Omental fat pad (tissue), 4 donors: Measurements from ENCODE around the gene FAM83B. TPM values are rescaled to one million over a fixed set of nuclear protein-coding genes. Genes with fewer than 3 reads are reported as not detected.

Source experiments
- ATAC-seq: fragments of 150-250 bp; one replicate; pipeline ENCODE4 v1.9.1; 2016; ENCODE audit warnings: mild to moderate bottlenecking, moderate library complexity; ENCODE audit not compliant: low FRiP score
- DNase-seq: peaks from one replicate; pipeline ENCODE4 v3.0.0-alpha.2; 2019; ENCODE audit warnings: low spot score
- total RNA-seq, 4 donors: library from RNA; depleted of rRNA; stranded (reverse); fragments of >200 nt; gene quantifications; one replicate each; pipeline ENCODE4 v1.1.0, GENCODE V29; 2016
- TF ChIP-seq, protein P1 (sequence below), 3 donors: fragments of 450-650 bp; IDR thresholded peaks; one replicate each; pipeline ENCODE4 v1.5.1; 2016 to 2017; ENCODE audit warnings: antibody characterized with exemption in 3 of 3, mild to moderate bottlenecking in 3 of 3, moderate library complexity in 2 of 3

FAM83B gene
- total RNA-seq, 4 donors from 2014 or later = 0.19 to 0.72 (median 0.37) TPM; not detected in 1

DNA sequence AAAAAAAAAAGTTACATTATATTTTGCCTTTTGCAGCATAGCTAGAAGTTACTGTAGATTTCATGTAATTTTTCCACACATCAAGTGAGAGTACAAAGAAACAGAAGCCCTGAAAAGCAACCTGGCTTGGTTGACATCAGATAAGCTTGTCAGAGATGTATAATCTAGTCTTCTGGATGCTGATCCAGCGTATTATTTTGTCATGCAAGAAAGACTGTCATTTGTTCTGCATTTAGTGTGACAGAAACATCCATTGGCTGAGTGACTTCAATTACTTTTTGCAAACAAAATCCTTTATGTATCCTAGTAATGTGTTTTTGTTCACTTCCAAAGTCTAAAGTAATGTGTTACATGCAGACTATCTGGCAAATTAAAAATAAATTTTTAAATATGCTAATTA lies 75.3 kb downstream of the FAM83B start:
- TF ChIP-seq, protein P1, sequence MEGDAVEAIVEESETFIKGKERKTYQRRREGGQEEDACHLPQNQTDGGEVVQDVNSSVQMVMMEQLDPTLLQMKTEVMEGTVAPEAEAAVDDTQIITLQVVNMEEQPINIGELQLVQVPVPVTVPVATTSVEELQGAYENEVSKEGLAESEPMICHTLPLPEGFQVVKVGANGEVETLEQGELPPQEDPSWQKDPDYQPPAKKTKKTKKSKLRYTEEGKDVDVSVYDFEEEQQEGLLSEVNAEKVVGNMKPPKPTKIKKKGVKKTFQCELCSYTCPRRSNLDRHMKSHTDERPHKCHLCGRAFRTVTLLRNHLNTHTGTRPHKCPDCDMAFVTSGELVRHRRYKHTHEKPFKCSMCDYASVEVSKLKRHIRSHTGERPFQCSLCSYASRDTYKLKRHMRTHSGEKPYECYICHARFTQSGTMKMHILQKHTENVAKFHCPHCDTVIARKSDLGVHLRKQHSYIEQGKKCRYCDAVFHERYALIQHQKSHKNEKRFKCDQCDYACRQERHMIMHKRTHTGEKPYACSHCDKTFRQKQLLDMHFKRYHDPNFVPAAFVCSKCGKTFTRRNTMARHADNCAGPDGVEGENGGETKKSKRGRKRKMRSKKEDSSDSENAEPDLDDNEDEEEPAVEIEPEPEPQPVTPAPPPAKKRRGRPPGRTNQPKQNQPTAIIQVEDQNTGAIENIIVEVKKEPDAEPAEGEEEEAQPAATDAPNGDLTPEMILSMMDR (IDR thresholded peaks at IDR 0.05) = no peak
- DNase-seq (no peak), ATAC-seq (no peak)

DNA sequence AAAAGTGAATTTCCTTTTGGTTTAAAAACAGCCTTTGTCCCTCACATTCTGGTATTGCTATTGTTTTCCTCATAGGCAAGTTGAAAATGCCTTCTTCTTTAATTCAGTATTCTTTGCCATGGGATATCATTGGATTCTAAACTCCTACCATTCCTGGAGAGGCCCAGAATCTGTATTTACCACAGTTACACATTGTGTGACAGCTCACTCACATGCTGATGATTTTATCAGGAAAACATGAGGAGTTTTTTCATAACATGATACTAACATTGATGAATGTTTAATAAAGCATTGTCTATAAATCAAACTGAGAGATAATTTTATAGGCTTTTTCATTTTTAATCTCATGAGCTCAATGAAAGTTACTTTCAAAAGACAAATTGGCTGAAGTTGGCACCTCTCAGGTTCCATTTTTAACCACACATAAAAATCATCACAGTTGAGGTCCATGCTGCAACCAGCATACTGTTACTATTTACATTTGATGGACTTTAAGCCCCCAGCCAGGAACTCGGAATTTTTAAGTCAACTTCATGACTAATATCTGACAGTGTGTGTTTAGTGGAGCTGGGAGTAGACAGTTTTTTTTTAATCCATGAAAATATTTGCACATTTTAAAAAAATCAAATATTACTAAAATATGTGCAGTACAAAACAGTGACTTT lies 82.8 kb downstream of the FAM83B start:
- ATAC-seq = no peak
- TF ChIP-seq, protein P1 (IDR thresholded peaks at IDR 0.05) = no peak
- no peak for DNase-seq

DNA sequence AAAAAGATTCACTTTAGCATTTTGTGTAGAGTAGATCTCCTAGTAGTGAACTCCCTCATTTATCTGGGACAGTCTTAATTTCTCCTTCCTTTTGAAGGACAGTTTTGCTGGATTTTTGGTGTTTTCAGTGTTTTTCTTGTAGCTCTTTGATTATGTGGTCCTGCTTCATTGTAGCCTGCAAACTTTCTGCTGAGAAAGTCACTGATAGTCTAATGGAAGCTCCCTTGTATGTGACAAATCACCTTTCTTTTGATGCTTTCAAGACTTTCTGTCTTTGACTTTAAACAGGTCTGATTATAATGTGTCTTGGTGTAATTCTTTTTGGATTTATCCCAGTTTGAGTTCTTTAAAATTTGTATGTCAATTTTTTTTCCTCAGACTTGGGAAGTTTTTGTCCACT lies 86.1 kb downstream of the FAM83B start:
- TF ChIP-seq, protein P1 (IDR thresholded peaks at IDR 0.05) = no peak
- no peak for ATAC-seq
- DNase-seq = no peak

DNA sequence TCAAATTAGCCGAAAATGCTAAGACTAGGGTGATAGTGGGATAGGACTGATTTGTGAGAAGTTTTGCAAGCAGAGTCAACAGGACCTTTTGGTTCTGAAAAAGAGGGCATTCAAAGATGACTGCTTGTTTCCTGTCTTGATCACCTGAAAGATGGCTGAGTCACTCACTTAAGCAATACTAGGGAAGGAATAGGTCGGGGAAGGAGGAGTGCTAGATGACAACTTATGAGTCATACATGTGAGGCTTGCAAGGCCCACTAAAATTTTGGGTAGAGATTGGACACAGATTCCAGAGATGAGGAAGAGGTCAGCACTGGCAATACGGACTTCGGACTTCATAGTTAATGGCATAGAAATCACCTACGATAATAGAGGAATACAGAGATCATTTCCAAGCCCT lies 89.2 kb downstream of the FAM83B start:
- no peak for DNase-seq
- TF ChIP-seq, protein P1 (IDR thresholded peaks at IDR 0.05) = no peak
- no peak for ATAC-seq

DNA sequence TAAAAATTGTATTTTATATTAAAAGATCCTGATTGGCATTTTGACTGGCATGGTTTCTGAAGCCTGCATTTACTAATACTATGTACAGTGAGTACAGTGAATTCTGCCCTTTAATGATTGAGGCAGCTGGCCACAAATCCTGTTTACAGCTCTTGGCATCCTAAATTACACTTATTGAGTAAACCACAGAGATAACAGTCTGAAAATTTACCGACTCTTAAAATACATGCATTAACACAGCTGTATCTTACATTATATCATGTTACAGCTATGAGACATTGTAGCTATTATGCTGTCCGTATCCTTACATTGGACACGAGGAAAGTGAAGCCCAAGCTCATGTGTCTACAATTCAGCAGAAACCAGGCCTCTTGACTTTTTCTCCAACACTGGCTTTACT lies 90.8 kb downstream of the FAM83B start:
- DNase-seq (no peak), ATAC-seq (no peak)
- TF ChIP-seq, protein P1 (IDR thresholded peaks at IDR 0.05) = no peak

DNA sequence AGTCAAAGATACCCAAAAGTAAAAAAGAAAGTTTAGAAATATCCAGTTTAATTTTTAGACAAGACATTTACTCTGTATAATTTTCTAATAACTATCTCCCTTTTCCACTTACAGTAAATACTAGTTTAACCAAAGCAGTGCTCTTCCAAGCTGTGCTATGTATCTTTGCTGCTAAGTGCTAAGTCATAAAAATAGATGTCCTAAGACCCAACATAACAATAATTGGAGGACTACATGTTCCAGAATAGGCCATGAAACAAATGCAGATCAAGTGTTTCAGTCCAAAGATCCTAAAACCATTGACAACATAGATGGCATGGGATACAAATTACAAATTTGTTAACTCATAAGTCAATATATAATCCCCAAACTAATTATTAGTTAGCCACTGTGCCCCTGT lies 111.1 kb downstream of the FAM83B start:
- ATAC-seq (no peak), DNase-seq (no peak)
- TF ChIP-seq, protein P1 (IDR thresholded peaks at IDR 0.05) = no peak

DNA sequence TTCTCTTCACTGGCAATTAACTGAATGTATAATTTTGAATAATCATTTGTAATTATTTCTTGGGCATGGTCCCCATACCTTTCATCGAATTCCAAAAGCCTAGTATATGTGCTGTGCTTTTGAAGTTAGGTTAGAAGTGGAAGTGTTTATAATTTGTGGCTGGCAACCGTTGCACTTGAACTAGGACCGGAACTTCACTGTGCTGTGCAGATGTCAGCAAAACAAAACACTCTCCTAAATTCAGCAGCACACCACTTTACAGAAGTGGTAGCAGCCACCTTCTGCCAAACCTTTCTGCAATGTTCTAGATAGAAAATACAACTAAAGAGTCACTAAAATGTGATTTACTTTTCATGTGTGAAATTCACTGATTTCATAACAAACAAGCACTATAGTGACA lies 111.9 kb downstream of the FAM83B start:
- DNase-seq (no peak), ATAC-seq (no peak)
- TF ChIP-seq, protein P1 (IDR thresholded peaks at IDR 0.05) = no peak
